A673 (cell line): ENCODE results near the gene RBFOX2. TPM values are rescaled to one million over a fixed set of nuclear protein-coding genes. Genes with fewer than 3 reads are reported as not detected.

Experiments
- BruUV-seq: library from RNA; stranded (reverse); fragments of 400-500 nt; replicated peaks from 2 replicates; lab custom pipeline; 2021; lab: Mats Ljungman, UMichigan
- CTCF ChIA-PET: fragments of 300-600 bp; sonication (Branson Sonifier 250); formaldehyde crosslinking; loops from one replicate; lab custom pipeline; 2022; ENCODE audit warnings: antibody characterized with exemption; lab: Charles Lee
- POLR2A ChIA-PET: fragments of 300-600 bp; sonication (Branson Sonifier 250); formaldehyde crosslinking; loops from one replicate; lab custom pipeline; 2022; ENCODE audit warnings: antibody characterized with exemption; ENCODE audit not compliant: low non-redundant PET; lab: Charles Lee
- DNase-seq: peaks from one replicate; pipeline ENCODE4 v3.0.0-alpha.2; 2015; ENCODE audit warnings: low spot score
- H3K27ac ChIP-seq: fragments of 200-600 bp; sonication (generic); 2 replicates; pipeline ENCODE4 v1.5.1; 2016; ENCODE audit warnings: mixed run types, low read depth, mild to moderate bottlenecking, mixed read lengths, antibody characterized with exemption, low read length; ENCODE audit not compliant: poor library complexity, severe bottlenecking
- H3K27me3 ChIP-seq: fragments of 200-600 bp; sonication (generic); replicated peaks from 2 replicates; pipeline ENCODE4 v1.6.1; 2017; ENCODE audit warnings: mixed run types, low read depth, mild to moderate bottlenecking, mixed read lengths, antibody characterized with exemption, low read length; ENCODE audit not compliant: insufficient read depth, poor library complexity
- H3K36me3 ChIP-seq: fragments of 200-600 bp; sonication (generic); 2 replicates; pipeline ENCODE4 v1.6.1; 2016; ENCODE audit warnings: mixed run types, mild to moderate bottlenecking, mixed read lengths, antibody characterized with exemption, low read length; ENCODE audit not compliant: insufficient read depth, poor library complexity, severe bottlenecking
- H3K4me1 ChIP-seq: fragments of 200-600 bp; sonication (generic); 2 replicates; pipeline ENCODE4 v1.6.1; 2017; ENCODE audit warnings: mixed run types, mild to moderate bottlenecking, mixed read lengths, antibody characterized with exemption, low read length; ENCODE audit not compliant: insufficient read depth, poor library complexity, severe bottlenecking
- H3K4me3 ChIP-seq: fragments of 200-600 bp; sonication (generic); 2 replicates; pipeline ENCODE4 v1.5.1; 2016; ENCODE audit warnings: low read depth, mixed run types, mild to moderate bottlenecking, mixed read lengths, low read length; ENCODE audit not compliant: poor library complexity, severe bottlenecking
- H3K9me3 ChIP-seq: fragments of 200-600 bp; sonication (generic); 2 replicates; pipeline ENCODE4 v1.6.1; 2016; ENCODE audit warnings: mixed run types, low read depth, mild to moderate bottlenecking, mixed read lengths, antibody characterized with exemption, low read length; ENCODE audit not compliant: poor library complexity, severe bottlenecking
- CTCF ChIP-seq: fragments of 300-800, 200-600 bp; sonication (generic); conservative IDR thresholded peaks from 2 replicates; pipeline ENCODE4 v1.5.1; 2017; ENCODE audit warnings: low read depth, mild to moderate bottlenecking, antibody characterized with exemption, low read length, moderate library complexity, mixed read lengths
- EZH2 ChIP-seq: fragments of 200-600 bp; sonication (generic); IDR thresholded peaks from 2 replicates; pipeline ENCODE4 v1.6.1; 2017; ENCODE audit warnings: borderline replicate concordance, low read depth, mild to moderate bottlenecking, mixed read lengths, antibody characterized with exemption, low read length; ENCODE audit not compliant: poor library complexity, severe bottlenecking
- intact Hi-C: fragments of 100-400 bp; cut with micrococcal nuclease; formaldehyde crosslinking; loops from one replicate; pipeline ENCODE4 v1.10.0; 2022; ENCODE audit not compliant: unreplicated experiment
- total RNA-seq: library from RNA; stranded (reverse); gene quantifications from 2 replicates; pipeline ENCODE4 v1.2.3, GENCODE V29; 2021

Gene RBFOX2
- total RNA-seq, 1 experiment from 2014 or later = 142 TPM

- intact Hi-C loops = no loop called here
- Histone ChIP-seq H3K27me3 (no peaks in the 10 kb centered on the region), H3K36me3 (no peaks in the 10 kb centered on the region), H3K27ac (no peak overlapping the region), H3K9me3 (no peaks in the 10 kb centered on the region), H3K4me1 (peaks cover 13% of the 10 kb centered on the region), H3K4me3 (no peak overlapping the region)
- POLR2A ChIA-PET = no interaction called here
- BruUV-seq = no TSS peak
- no peak for DNase-seq
- CTCF ChIA-PET = no interaction called here
- TF ChIP-seq CTCF (no peak), EZH2 (no peak)
Measured at GRCh38 chr22:35824256-35824655, 204.4 kb downstream of the RBFOX2 start.

DNA sequence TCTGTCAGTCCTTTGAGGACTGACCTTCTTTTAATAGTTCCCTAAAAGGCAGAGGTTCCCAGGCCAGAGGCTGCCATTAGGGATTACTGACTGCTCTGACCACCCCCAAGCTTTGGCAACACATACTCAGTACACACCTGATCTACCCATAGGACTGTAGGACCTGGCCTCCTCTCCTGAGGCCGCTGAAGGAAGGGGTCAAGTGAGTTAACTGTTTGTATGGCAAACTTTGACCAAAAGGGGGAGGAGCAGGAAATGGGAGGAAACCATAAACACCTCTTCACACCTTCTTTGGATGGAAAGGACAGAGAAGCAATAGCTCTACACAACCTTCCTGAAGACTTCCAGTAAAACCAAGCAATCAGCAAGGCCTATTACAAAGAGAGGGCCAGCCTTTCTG, 207.0 kb downstream of the RBFOX2 start:
- Histone ChIP-seq H3K4me1 (peaks cover 12% of the 10 kb centered on the region), H3K27me3 (no peaks in the 10 kb centered on the region), H3K27ac (no peak overlapping the region), H3K4me3 (no peak overlapping the region), H3K36me3 (no peaks in the 10 kb centered on the region), H3K9me3 (no peaks in the 10 kb centered on the region)
- intact Hi-C loops = no loop called here
- TF ChIP-seq EZH2 = no peak
- TF ChIP-seq CTCF = no peak
- POLR2A ChIA-PET = no interaction called here
- no peak for DNase-seq
- CTCF ChIA-PET = no interaction called here
- no TSS peak for BruUV-seq

DNA sequence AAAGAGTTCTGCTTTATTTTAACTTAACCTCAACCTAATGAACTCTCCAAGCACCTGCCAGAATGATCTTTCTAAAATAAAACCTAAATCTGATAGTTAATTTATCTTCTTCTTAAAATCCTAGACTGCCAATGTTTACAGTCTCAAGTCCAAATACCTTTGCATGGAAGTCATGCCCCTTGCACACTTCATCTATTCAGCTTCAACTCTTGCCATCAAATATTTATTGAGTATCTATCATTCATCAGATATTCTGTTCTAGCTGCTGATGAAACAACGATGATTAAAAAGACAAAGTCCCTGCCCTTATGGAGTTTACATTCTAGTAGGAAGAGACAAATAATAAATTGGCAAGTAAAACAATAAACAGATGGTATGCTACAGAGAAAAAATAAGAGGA, 209.2 kb downstream of the RBFOX2 start:
- DNase-seq = no peak
- no peak for TF ChIP-seq EZH2
- Histone ChIP-seq H3K9me3 (no peaks in the 10 kb centered on the region), H3K36me3 (peaks cover under 1% of the 10 kb centered on the region), H3K27me3 (no peaks in the 10 kb centered on the region), H3K4me3 (no peak overlapping the region), H3K4me1 (peaks cover 11% of the 10 kb centered on the region), H3K27ac (no peak overlapping the region)
- ChIA-PET CTCF (no interaction called here), POLR2A (no interaction called here)
- no TSS peak for BruUV-seq
- intact Hi-C loops = no loop called here

DNA sequence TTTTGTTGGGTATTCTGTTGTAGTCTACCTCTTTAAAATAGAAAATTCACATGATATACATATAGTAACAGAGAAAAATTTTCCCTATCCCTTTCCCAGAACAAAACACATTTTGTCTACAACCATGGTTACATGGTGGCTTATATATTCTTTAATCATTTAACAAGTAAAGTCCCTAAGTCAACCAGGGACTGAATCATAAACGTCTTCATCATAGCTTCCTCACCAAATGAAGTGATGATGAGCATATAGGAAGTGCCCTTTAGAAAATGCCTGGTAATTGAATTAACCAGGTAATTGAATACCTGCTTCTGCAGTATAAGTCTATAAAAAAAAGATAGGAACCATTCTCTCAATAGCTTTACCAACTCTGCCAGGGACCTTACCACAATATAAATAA, 209.7 kb downstream of the RBFOX2 start:
- ChIA-PET CTCF (no interaction called here), POLR2A (no interaction called here)
- Histone ChIP-seq H3K9me3 (no peaks in the 10 kb centered on the region), H3K27me3 (no peaks in the 10 kb centered on the region), H3K4me1 (peaks cover 11% of the 10 kb centered on the region), H3K36me3 (peaks cover 3% of the 10 kb centered on the region), H3K27ac (no peak overlapping the region), H3K4me3 (no peak overlapping the region)
- intact Hi-C loops = no loop called here
- no peak for DNase-seq
- no TSS peak for BruUV-seq
- TF ChIP-seq CTCF (no peak), EZH2 (no peak)
